ENCODE measurements around the gene RBM47.

- TF ChIP-seq TAF1 (IDR thresholded peaks at IDR 0.05; ENCODE audit: low read depth, low read length) (no peak), POLR2A (IDR thresholded peaks at IDR 0.05; ENCODE audit: low read depth, low read length) (no peak), POLR2AphosphoS5 (IDR thresholded peaks at IDR 0.05; ENCODE audit: low read depth, low read length) (no peak), POU2F2 (IDR thresholded peaks at IDR 0.05; ENCODE audit: low read depth, low read length) (no peak), SPI1 (IDR thresholded peaks at IDR 0.05; ENCODE audit: low read depth, low read length) (no peak), PAX5 (IDR thresholded peaks at IDR 0.05; ENCODE audit: insufficient read depth, low read length, severe bottlenecking) (no peak)
These were observed 81.4 kb downstream of the RBM47 start for GRCh38 chr4:40548256-40548655.
